NCI-H524 (cell line): ENCODE results near the gene TFAP2B.
A peak's percentile ranks its signal among the peaks of the same experiment; 100 is the strongest.

Source experiments
- DNase-seq, 2 experiments: peaks; one replicate each; lab custom pipeline; 2025; lab: John Stamatoyannopoulos, UW

The TFAP2B gene

GRCh38 chr6:50818673-50819072 lies at the start of gene TFAP2B:
TFAP2B (plus strand) TSS chr6:50818871; CDS start chr6:50818892, 21 bp downstream.
- DNase-seq, result no peak

- DNase-seq, result no peak
Observed at GRCh38 chr6:50778696-50779095, 40.0 kb upstream of the TFAP2B start.

- no peak for DNase-seq
Observed at GRCh38 chr6:50780382-50780781, 38.3 kb upstream of the TFAP2B start.

- no peak for DNase-seq
Observed at GRCh38 chr6:50785921-50786320, 32.8 kb upstream of the TFAP2B start.

- peak in 1 of 2 experiments; percentile 29 for DNase-seq
Observed at GRCh38 chr6:50791900-50792508, 26.7 kb upstream of the TFAP2B start.

GRCh38 chr6:50792771-50793170 lies 25.9 kb upstream of the TFAP2B start:
- DNase-seq, result no peak

GRCh38 chr6:50795574-50795973 lies 23.1 kb upstream of the TFAP2B start:
- DNase-seq, result no peak

GRCh38 chr6:50804283-50804682 lies 14.4 kb upstream of the TFAP2B start:
- no peak for DNase-seq

- no peak for DNase-seq
Observed at GRCh38 chr6:50807035-50807434, 11.6 kb upstream of the TFAP2B start.

GRCh38 chr6:50815436-50816114 lies 3.1 kb upstream of the TFAP2B start:
- DNase-seq, result no peak

- peak; percentile 50 to 61 for DNase-seq
Observed at GRCh38 chr6:50816115-50816675, 2.5 kb upstream of the TFAP2B start.

- no peak for DNase-seq
Observed at GRCh38 chr6:50816947-50817645, 1.6 kb upstream of the TFAP2B start.

GRCh38 chr6:50817646-50817950 lies 1.1 kb upstream of the TFAP2B start:
- DNase-seq, result no peak

- DNase-seq, result no peak
Observed at GRCh38 chr6:50818020-50818419, 651 bp upstream of the TFAP2B start.

- no peak for DNase-seq
Observed at GRCh38 chr6:50819466-50819903, 814 bp downstream of the TFAP2B start.

GRCh38 chr6:50819904-50820868 lies 1.5 kb downstream of the TFAP2B start:
- no peak for DNase-seq

- DNase-seq, result no peak
Observed at GRCh38 chr6:50820869-50821264, 2.2 kb downstream of the TFAP2B start.

- no peak for DNase-seq
Observed at GRCh38 chr6:50821441-50822077, 2.9 kb downstream of the TFAP2B start.

GRCh38 chr6:50822078-50822476 lies 3.4 kb downstream of the TFAP2B start:
- DNase-seq, result no peak

- DNase-seq, result no peak
Observed at GRCh38 chr6:50823094-50823920, 4.6 kb downstream of the TFAP2B start.
